ENCODE results near the gene PLA2G4B.

PLA2G4B gene

DNA sequence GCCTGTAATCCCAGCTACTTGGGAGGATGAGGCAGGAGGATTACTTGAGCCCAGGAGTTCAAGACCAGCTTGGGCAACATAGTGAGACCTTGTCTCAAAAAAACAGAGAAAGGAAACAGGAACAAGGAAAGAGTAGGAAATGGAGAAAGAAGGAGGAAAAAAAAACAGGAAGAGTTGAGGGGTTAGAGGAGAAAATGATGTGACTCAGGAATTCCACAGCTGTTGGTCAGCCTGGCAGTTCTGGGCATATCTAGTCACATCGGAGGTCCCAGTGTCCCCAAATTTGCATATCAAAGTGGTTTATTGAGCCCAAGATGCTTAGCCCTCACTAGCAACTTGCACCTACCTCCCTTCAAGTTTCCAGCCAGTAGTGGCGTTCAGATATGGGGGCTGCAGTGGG lies 29.5 kb upstream of the PLA2G4B start:
- no peak for DNase-seq (ENCODE audit: low read depth in 1 of 2, low spot score in 1 of 2)

DNA sequence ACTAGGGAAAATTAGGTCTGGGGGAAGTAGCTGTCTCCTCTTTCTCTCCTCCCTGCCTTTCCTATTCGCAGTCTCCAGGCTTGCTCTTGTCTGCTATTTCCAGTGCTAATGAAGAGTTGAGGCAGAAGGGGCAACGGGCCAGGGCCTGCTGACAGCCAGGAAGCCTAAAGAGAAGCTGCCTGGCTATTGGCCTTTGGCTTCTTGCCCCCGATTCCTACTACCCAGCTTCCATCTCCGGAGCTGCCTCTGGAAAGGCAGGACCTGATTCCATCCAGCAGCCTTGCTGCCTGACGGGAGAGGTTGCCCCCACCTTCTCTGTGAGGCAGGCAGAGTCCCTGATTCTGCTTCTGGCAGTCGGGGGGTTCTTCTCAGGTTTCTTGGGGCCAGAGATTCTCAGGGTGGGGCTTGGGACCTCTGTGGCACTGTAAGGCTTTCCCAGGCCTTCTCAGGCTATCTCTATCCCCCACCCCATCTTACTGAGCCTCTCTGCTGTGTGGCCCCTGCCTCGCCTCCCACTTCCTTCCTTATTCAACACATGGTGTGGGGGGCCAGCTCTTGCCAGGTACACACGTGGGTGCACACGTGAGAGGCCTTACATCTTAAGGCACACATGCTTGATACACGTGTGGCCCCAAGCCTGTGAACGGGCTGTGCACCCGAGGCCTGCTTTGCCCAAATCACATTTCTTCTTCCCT lies 29.0 kb upstream of the PLA2G4B start:
- no peak for DNase-seq (ENCODE audit: low read depth in 1 of 2, low spot score in 1 of 2)

DNA sequence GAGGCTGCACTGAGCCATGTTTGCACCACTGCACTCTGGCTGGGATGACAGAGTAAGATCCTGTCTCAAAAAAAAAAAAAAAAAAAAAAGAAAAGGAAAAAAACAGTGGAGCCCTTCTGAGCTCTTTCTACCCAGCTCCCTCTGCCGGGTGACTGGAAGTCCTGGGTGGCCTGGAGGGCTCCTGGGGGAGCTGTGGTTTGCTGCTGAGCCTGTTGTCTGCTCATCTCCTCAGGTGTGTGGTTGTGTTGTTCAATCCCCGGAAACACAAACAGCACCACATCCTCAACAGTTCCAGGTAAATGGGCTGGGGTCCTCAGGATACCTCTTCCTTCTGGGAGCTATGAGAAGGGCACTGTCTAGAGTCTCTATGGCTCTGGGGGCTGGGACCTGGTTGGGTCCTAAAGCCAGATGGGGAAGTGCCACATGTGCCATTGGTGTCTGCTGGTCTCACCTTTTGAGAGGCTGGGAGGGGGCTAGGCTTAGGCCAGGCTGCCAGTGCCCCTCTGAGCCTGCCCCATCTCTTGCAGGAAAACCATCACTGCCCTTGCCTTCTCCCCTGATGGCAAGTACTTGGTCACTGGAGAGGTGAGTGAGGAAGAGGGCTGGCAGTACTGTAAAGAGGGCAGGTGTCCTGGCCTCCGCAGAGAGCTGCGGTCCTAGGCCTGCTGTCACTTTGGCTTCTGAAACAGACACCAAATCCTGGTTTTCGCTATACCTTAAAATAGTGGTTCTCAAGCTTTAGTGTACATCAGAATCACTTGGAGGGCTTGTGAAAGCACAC lies 27.8 kb upstream of the PLA2G4B start:
- DNase-seq (ENCODE audit: low read depth in 1 of 2, low spot score in 1 of 2): no peak

DNA sequence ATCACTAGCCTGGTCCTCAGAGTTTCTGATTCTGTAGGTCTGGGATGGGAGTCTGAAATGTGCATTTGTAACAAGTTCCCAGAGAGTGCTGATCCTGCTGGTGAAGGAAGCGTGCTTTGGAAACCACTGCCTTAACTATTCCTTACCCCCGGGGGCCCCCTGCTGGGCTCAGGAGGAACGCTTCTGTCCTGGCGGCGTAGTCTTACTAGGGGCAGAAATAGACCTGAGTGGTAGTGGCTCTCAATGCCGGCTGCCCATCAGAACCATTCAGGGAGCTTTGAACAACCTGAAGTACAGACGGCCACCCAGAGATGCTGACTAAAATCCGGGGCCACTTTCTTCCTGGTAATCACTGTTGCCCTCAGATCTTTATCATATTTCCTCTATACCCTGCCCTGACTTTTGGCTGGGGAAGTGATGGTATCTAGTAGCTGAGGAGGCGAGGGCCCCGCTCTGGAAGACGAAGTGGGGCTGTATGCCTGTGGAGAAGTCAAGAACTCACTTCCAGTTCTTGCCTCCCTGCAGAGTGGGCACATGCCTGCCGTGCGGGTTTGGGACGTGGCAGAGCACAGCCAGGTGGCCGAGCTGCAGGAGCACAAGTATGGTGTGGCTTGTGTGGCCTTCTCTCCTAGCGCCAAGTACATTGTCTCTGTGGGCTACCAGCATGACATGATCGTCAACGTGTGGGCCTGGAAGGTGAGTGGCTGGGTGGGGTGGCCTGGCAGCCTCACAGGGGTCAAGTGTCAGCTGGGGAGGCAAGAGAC lies 27.0 kb upstream of the PLA2G4B start:
- DNase-seq (ENCODE audit: low read depth in 1 of 2, low spot score in 1 of 2): peak; percentile 42 to 65

DNA sequence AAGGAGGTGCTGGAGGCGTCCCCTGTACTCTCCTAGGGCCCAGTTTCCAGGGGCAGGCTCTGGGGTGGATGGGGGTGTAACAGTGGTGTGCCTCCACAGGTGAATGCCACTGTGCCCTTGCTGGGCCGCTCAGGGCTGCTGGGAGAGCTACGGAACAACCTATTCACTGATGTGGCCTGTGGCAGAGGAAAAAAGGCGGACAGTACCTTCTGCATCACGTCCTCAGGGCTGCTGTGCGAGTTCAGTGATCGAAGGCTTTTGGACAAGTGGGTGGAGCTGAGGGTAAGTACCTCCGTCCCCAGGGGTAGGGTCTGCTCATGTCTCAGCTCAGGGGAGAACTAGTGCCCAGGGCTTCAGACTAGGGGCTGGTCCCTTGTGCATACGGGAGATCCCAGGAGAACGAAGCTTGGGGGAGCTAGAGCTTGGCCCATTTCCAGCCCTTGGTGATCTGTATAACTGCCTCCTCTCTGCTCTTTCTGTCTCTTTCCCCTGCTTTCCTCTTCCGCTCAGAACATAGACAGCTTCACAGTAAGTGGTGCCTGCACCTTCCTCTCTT lies 25.7 kb upstream of the PLA2G4B start:
- no peak for DNase-seq (ENCODE audit: low read depth in 1 of 2, low spot score in 1 of 2)

- DNase-seq (ENCODE audit: low read depth in 1 of 2, low spot score in 1 of 2): no peak
These were observed 25.2 kb upstream of the PLA2G4B start for GRCh38 chr15:41813426-41813825.

GRCh38 chr15:41814534-41814933 lies 24.1 kb upstream of the PLA2G4B start:
- no peak for DNase-seq (ENCODE audit: low read depth in 1 of 2, low spot score in 1 of 2)

GRCh38 chr15:41816788-41817187 lies 21.9 kb upstream of the PLA2G4B start:
- DNase-seq (ENCODE audit: low read depth in 1 of 2, low spot score in 1 of 2): no peak

DNA sequence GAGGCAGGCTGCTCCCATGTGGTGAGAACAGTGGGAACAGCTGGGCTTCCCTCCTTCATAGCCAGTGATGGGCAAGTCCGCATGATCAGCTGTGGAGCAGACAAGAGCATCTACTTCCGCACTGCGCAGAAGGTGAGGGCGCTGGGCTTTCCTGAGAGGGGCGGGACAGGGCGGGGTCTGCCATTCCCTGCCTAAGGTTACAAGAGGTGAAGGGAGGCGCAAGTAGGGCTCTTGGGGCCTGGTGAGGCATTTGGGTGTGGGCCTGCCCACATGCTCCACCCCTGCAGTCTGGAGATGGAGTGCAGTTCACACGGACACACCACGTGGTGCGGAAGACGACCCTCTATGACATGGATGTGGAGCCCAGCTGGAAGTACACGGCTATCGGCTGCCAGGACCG lies 21.3 kb upstream of the PLA2G4B start:
- no peak for DNase-seq (ENCODE audit: low read depth in 1 of 2, low spot score in 1 of 2)

GRCh38 chr15:41817781-41818180 lies 20.9 kb upstream of the PLA2G4B start:
- no peak for DNase-seq (ENCODE audit: low read depth in 1 of 2, low spot score in 1 of 2)

DNA sequence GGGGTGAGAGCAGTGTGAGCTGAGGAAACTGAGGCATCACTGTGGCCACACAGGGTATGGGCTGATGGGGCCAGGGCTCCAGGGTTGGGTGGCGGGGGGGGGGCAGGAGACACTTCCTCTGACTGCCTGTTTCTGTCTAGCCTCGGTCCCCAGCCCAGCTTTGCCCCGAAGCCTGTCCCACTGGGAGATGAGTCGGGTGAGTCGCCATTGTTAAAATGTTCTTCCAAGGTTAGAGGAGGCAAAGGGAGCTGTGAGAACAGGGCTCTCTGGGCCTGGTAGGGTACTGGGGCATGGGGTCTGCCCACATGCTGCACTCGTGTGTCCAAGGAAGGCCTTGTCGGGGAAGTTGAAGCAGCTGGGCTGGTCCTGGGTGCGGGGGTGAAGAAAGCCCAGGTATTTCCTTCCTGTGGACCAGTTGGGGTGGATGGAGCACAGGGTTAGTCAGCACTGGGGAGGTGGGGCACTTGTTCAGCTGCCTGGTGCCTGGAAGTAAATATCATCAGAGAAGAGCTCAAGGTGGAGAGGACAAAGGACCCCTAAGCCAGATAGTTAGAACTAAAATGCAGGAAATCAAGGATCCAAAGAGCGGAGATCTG lies 19.1 kb upstream of the PLA2G4B start:
- DNase-seq (ENCODE audit: low read depth in 1 of 2, low spot score in 1 of 2): no peak

DNA sequence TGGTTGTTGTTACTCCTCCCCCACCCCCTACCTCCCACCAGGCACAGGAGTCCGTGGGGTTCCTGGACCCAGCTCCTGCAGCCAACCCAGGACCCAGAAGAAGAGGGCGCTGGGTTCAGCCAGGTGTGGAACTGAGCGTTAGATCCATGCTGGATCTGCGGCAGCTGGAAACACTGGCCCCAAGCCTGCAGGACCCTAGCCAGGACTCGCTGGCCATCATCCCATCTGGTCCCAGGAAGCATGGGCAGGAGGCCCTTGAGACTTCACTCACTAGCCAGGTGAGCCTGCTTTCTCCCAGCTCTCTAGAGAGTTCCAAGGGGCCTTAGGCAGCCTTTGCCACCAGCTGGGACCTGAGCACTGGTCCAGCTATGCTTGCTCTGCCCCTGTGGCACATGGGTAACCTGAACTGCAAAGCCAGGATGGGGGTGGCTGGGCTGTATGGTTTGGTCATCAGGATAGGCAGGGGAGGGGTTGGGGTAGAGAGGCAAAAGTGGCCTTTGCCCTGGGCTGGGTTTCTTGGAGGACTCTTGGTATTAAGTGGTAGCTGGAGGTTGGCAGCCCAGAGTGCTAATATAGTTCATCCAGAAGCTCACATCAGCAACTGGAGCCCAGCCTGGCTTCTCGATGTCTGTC lies 17.7 kb upstream of the PLA2G4B start:
- no peak for DNase-seq (ENCODE audit: low read depth in 1 of 2, low spot score in 1 of 2)

DNA sequence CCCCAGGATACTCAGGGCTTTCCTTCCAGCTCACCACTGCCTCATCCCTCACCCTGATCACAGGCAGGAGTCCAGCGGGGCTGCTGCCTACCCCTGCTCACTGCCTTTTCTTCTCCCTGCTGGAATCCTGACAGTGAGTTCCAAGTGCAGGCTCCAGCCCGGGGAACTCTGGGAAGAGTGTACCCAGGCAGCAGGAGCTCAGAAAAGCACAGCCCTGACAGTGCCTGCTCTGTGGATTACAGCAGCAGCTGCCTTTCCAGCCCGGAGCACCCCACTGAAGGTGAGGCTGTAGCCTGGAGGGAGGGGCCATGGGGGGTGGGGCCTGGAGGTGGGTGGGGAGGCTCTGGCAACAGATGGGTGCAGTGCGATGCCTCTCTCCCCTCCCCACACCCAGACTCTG lies 16.8 kb upstream of the PLA2G4B start:
- DNase-seq (ENCODE audit: low read depth in 1 of 2, low spot score in 1 of 2): no peak

- no peak for DNase-seq (ENCODE audit: low read depth in 1 of 2, low spot score in 1 of 2)
These were observed 16.2 kb upstream of the PLA2G4B start for GRCh38 chr15:41822471-41822870.

DNA sequence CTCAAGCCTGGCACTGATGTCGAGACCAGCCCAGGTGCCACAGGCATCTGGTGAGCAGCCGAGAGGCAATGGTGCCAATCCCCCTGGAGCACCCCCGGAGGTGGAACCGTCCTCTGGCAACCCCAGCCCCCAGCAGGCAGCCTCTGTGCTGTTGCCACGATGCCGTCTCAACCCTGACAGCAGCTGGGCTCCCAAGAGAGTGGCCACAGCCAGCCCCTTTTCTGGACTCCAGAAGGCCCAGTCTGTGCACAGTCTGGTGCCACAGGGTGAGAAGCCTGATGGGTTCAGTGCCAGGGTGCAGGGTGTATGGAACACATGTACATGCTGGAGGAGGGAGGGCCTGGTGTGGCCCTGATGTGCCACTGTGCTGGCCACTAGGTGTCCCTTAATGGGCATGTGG lies 15.7 kb upstream of the PLA2G4B start:
- DNase-seq (ENCODE audit: low read depth in 1 of 2, low spot score in 1 of 2): no peak

- DNase-seq (ENCODE audit: low read depth in 1 of 2, low spot score in 1 of 2): no peak
These were observed 15.1 kb upstream of the PLA2G4B start for GRCh38 chr15:41823502-41823901.

DNA sequence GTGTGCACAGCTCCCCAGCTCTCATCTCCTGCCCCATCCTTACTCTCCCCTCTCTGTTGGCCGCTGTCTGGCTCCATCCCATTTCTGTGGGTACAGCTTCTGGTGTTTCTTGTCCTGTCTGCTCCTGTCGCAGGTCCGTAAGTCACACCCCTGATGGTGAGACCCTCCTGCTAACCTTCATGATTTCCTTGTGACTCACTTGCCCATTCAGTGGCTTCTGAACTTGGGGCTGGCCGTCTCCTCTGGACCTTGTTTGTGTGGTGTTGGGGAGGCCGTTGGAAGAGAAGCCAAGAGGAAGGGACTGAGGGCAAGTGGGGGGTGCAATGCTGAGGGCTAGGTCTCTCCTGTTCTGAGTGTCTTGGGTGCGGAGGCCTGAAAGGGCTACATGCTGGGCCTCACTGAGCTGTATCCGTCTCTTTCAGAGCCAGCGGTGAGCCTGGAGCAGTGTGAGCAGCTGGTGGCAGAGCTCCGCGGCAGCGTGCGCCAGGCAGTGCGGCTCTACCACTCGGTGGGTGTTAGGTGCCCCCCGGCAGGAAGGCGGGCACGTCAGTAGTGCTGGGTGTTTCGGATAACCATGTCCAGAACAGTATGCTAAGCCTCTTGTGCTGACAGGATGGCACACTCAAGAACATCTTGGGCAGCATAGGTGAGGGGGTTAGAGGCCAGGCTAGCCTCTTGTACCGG lies 14.4 kb upstream of the PLA2G4B start:
- no peak for DNase-seq (ENCODE audit: low read depth in 1 of 2, low spot score in 1 of 2)

- no peak for DNase-seq (ENCODE audit: low read depth in 1 of 2, low spot score in 1 of 2)
These were observed 13.5 kb upstream of the PLA2G4B start for GRCh38 chr15:41825145-41825544.

- DNase-seq (ENCODE audit: low read depth in 1 of 2, low spot score in 1 of 2): no peak
These were observed 12.8 kb upstream of the PLA2G4B start for GRCh38 chr15:41825572-41826535.
